ENCODE data around the gene VGLL2. TPM values are rescaled to one million over a fixed set of nuclear protein-coding genes. Genes with fewer than 3 reads are reported as not detected.
A peak's percentile ranks its signal among the peaks of the same experiment; 100 is the strongest.

VGLL2 gene
- total RNA-seq, 1 donor from 2014 or later, result not detected

- peaks cover 29% of the 10 kb centered on the region for H3K27me3 ChIP-seq (ENCODE audit: control insufficient read depth, insufficient read depth, low read length)
Measured at GRCh38 chr6:117275711-117276110, 10.4 kb downstream of the VGLL2 start.

DNA sequence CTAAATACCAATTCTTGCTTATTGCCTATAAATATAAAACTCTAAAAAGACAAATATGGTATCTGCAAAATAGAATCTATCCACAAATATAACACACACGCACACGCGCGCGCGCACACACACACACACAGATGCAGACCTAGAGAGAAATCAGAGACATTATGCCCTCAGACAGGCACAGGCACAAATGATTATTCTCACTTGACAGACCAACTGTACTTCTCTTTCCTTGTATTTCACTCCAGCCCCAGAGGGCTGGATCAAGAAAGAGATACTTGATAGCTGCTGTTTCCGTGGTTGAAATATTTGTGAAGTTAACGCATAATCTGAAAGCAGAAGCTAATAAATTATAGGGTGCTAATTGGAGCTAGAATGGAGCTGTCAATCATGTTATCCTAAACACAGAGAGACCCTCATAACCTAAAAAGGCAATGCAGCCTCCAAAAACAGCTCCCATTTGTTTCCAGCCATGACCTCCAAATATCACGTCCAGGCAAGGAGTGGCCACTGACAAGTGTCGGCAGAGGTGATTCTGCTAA, 11.5 kb downstream of the VGLL2 start:
- H3K27me3 ChIP-seq (ENCODE audit: control insufficient read depth, insufficient read depth, low read length), result peaks cover 19% of the 10 kb centered on the region
- no peak overlapping the region for H3K4me3 ChIP-seq (ENCODE audit: low read depth, low read length)
- no peaks in the 10 kb centered on the region for H3K36me3 ChIP-seq (ENCODE audit: control insufficient read depth, insufficient read depth, low read length)
- DNase-seq (ENCODE audit: low read depth), result no peak
- TF ChIP-seq, protein P1, sequence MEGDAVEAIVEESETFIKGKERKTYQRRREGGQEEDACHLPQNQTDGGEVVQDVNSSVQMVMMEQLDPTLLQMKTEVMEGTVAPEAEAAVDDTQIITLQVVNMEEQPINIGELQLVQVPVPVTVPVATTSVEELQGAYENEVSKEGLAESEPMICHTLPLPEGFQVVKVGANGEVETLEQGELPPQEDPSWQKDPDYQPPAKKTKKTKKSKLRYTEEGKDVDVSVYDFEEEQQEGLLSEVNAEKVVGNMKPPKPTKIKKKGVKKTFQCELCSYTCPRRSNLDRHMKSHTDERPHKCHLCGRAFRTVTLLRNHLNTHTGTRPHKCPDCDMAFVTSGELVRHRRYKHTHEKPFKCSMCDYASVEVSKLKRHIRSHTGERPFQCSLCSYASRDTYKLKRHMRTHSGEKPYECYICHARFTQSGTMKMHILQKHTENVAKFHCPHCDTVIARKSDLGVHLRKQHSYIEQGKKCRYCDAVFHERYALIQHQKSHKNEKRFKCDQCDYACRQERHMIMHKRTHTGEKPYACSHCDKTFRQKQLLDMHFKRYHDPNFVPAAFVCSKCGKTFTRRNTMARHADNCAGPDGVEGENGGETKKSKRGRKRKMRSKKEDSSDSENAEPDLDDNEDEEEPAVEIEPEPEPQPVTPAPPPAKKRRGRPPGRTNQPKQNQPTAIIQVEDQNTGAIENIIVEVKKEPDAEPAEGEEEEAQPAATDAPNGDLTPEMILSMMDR (IDR thresholded peaks at IDR 0.05; ENCODE audit: insufficient read depth, low read length, poor library complexity, severe bottlenecking), result no peak

More at GRCh38 chr6:117275711-117276110, 10.4 kb downstream of the VGLL2 start:
- no peaks in the 10 kb centered on the region for H3K36me3 ChIP-seq (ENCODE audit: control insufficient read depth, insufficient read depth, low read length)
- DNase-seq (ENCODE audit: low read depth), result no peak
- TF ChIP-seq, protein P1 (IDR thresholded peaks at IDR 0.05; ENCODE audit: insufficient read depth, low read length, poor library complexity, severe bottlenecking), result no peak
- no peak overlapping the region for H3K4me3 ChIP-seq (ENCODE audit: low read depth, low read length)

DNA sequence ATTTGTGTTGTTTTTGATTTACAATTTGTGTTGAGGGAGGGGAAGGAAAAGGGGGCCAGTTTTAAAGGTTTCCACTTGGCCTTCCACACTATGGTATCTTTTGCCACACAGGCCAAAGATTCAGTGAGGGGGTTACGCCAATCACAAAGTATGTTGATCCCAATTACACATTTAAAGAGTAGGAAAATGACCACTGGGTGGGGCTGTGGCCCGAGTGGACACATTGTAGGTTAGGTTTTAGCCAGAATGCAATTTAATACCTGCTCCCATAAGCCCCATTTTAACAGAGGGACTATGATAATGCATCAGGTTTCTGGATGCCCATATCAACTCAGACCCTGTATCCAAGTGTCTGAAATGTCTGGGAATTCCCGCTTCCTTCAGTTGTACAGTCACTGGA, 15.6 kb downstream of the VGLL2 start:
- Histone ChIP-seq H3K4me3 (ENCODE audit: low read depth, low read length) (no peak overlapping the region), H3K27me3 (ENCODE audit: control insufficient read depth, insufficient read depth, low read length) (peaks cover under 1% of the 10 kb centered on the region), H3K36me3 (ENCODE audit: control insufficient read depth, insufficient read depth, low read length) (no peaks in the 10 kb centered on the region)
- DNase-seq (ENCODE audit: low read depth), result no peak
- TF ChIP-seq, protein P1 (IDR thresholded peaks at IDR 0.05; ENCODE audit: insufficient read depth, low read length, poor library complexity, severe bottlenecking), result peak; percentile 21

DNA sequence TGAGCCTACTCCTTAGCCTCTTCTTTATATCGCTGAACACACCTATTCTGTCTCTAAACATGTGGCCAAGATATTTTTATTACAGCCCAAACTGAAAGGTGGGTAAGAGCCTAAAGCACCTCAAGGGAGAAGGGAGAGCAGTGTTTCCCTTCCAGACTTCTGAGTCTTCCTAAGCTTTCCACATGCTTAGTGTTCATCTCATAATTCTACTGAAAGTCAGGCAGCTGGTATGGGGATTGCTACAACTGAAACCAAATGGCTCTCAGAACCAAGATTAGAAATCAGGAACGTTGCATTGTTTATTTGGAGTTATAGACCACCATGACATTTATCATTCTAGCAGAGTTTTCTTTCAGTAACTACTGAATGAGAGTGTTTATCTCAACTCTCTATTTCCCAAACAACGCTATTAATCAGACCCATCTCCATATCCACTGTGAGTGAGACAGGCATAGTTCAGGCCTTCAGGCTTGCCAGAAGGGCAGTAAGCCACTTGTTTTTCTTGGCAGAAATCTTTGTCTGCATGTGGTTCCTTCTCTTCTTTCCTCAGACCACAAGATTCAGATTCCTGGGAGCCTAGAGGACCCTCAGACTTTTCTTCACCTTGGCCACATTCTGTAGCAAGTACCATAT, 22.8 kb downstream of the VGLL2 start:
- no peaks in the 10 kb centered on the region for H3K27me3 ChIP-seq (ENCODE audit: control insufficient read depth, insufficient read depth, low read length)
- no peaks in the 10 kb centered on the region for H3K36me3 ChIP-seq (ENCODE audit: control insufficient read depth, insufficient read depth, low read length)
- H3K4me3 ChIP-seq (ENCODE audit: low read depth, low read length), result no peak overlapping the region
- no peak for DNase-seq (ENCODE audit: low read depth)
- TF ChIP-seq, protein P1 (IDR thresholded peaks at IDR 0.05; ENCODE audit: insufficient read depth, low read length, poor library complexity, severe bottlenecking), result no peak

DNA sequence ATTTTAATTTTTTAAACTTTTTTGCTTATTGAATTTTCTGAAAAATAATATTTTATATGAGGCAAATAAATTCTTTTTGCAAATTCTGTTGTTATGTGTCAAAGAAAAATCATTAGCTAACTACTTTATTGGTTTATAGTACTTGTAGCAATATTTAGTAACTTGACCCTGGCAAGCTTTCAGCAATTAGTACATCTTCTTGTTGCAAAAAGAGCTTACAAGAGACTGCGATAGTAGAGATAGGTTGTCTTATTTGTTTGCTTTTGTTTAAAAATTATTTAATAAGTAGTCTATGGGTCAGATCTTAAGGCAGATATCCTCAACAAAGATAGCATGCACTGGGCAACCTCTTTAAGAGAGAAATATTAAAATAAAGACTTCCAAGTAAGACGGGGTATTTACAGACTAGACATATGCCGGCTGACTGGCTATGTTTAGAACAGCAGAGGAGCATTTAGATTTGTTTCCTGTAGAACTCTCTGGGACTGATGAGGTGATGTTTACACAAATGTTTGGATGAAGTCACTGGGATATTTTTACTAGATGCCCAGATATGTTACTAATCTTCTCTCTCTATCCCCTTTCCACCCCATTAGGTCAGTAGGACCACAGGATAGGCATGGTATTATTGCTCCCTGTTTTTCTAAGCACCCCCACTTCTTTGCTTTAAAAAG, 25.0 kb downstream of the VGLL2 start:
- Histone ChIP-seq H3K27me3 (ENCODE audit: control insufficient read depth, insufficient read depth, low read length) (no peaks in the 10 kb centered on the region), H3K4me3 (ENCODE audit: low read depth, low read length) (no peak overlapping the region), H3K36me3 (ENCODE audit: control insufficient read depth, insufficient read depth, low read length) (no peaks in the 10 kb centered on the region)
- DNase-seq (ENCODE audit: low read depth), result no peak
- TF ChIP-seq, protein P1 (IDR thresholded peaks at IDR 0.05; ENCODE audit: insufficient read depth, low read length, poor library complexity, severe bottlenecking), result no peak

All from kidney epithelial cell (primary cell).